Fibroblast of mammary gland (primary cell): ENCODE data around the gene ABHD1.

ENCODE experiments used
- DNase-seq: peaks from one replicate; pipeline ENCODE4 v3.0.0-alpha.2; 2010; ENCODE audit warnings: low read depth
- H3K4me3 ChIP-seq: 2 replicates; pipeline ENCODE4 v1.5.1; 2011; ENCODE audit warnings: low read depth, mild to moderate bottlenecking, low read length, moderate library complexity; ENCODE audit not compliant: control insufficient read depth
- TF ChIP-seq, protein P1 (sequence below): conservative IDR thresholded peaks from 2 replicates; pipeline ENCODE4 v1.5.1; 2011; ENCODE audit warnings: low read depth, low read length, inconsistent platforms; ENCODE audit not compliant: control insufficient read depth, insufficient read depth

The ABHD1 gene

DNA sequence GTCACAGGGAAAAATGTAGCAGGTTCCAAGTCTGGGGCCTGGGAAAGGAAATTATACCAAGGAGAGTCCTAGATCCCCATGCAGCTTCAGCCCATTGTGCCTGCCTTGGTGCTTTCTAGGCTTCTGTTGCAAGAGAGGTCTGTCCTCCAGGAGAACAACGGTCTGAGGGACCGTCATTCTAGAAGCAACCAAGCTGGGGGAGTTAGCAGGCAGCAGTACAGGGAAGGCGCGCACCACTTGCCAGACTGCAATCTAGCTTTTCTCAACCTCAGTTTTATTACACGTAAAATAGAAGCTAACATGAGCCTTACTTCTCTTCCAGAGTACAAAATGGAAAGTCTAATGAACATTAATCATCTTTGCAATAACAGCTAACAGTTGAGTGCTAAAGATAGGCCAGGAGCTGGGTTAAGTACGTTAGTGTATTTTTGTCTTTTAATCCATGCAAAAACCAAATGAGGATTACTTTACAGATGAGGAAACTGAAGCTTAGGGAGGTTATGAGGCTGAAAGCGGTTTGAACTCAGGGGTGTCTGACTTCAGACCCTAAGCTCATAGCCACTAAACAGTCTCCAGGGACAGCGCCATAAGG is 27.1 kb downstream of the ABHD1 start:
- TF ChIP-seq, protein P1, sequence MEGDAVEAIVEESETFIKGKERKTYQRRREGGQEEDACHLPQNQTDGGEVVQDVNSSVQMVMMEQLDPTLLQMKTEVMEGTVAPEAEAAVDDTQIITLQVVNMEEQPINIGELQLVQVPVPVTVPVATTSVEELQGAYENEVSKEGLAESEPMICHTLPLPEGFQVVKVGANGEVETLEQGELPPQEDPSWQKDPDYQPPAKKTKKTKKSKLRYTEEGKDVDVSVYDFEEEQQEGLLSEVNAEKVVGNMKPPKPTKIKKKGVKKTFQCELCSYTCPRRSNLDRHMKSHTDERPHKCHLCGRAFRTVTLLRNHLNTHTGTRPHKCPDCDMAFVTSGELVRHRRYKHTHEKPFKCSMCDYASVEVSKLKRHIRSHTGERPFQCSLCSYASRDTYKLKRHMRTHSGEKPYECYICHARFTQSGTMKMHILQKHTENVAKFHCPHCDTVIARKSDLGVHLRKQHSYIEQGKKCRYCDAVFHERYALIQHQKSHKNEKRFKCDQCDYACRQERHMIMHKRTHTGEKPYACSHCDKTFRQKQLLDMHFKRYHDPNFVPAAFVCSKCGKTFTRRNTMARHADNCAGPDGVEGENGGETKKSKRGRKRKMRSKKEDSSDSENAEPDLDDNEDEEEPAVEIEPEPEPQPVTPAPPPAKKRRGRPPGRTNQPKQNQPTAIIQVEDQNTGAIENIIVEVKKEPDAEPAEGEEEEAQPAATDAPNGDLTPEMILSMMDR = no peak
- H3K4me3 ChIP-seq = no peak overlapping the region
- DNase-seq = no peak

DNA sequence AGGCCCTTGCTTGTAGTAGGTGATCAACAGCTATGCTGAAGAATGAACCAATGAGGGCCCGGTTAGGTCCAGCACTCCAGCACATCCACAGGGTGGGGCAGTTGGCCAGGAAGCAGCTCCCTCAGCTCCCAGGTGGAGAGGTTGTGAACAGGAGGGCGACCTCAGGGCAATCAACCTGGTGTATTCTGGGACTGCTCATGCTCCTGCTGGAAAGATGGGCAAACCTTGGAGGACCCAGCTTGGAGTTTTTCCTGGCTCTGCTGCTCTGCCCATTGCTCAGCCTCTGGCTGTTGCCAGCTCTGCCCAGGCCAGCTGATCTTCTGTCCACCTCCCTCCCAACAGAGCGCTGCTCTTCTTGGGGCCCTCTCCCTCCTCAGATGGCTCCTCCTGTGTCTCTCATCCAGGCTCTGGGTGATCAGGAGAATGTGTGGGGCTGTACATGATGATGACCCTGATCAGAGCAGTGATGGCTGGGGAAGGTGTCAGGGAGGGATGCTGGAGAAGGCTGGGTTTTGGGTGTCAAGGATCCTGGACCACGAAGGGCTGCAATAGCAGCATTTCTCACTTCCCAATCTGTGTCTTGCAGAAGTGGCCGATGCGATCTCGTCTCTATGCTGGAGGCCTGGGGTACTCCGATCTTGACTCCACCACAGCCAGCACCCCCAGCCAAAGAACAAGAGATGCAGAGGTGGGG is 28.6 kb downstream of the ABHD1 start:
- no peak for DNase-seq
- H3K4me3 ChIP-seq = no peak overlapping the region
- TF ChIP-seq, protein P1 = no peak

DNA sequence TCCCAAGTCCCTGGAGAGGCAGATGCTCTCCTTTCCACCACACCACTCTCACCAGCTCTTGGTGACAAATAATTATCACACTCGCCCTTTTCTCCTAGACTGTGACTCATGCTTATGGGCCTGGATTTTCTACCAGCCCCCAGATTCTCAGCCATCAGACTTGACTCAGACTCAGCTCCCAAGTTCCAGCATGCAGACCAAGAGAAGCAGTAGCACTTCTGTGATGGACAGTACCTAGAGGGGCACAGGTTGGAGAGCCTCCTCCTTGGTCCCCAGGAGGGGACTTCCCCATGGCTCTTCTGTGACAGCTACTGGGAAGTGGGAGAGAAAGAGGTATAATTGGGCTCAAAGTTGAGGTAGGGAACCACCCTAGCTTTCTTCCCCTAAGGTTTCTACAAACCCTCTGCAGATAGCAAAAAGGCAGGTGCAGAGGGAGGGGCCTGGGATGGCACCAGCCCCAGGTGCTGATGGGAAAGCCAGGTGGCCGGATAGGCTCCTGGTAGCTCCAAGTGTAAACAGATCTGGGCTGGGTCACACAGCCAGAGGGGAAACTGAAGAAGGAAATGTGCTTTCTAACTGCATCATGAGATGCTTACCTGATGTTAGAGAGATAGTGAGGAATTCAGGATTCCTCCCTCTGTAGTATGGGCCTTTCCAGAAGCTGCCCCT is 29.3 kb downstream of the ABHD1 start:
- TF ChIP-seq, protein P1 = no peak
- no peak overlapping the region for H3K4me3 ChIP-seq
- peak; percentile 55 for DNase-seq

DNA sequence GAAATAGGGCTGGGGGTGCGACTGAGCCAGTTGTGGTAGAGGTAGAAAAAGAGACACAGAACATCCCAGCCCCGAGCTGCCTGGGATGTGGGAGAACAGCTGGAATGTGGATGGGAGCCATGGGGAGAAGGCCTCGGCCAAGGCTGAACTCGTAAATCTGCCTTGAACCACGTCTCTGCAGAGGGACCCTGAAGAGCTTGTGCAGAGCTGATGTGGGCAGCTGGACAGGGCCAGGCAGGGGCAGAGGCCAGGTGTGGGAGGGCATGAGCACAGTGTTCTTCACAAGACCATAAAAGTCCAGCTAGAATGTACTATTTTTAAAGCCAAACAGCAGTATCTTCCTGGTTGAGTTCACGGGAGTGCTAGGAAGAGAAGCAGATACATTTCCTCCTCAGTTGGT is 30.9 kb downstream of the ABHD1 start:
- TF ChIP-seq, protein P1 = no peak
- DNase-seq = no peak
- no peak overlapping the region for H3K4me3 ChIP-seq

DNA sequence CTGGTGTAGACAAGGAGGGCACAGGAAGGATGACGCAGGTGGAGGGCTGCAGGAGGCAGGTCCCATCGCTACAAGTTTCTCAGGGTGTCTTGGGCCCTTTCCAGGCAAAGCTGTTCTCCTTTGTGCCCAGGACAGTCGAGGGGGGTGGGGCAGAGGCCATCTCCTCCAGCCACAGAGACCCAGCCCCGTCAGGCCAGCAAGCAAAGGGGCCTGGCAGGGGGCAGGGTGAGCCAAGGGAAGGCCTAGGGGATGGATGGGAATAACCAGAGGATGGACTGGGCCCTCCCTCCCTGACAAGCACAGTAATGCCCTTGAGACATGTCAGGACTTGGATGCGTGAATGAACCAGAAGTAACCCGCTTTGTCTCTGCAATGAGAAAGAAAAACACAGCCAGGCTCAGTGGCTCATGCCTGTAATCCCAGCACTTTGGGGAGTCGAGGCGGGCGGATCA is 31.5 kb downstream of the ABHD1 start:
- DNase-seq = no peak
- TF ChIP-seq, protein P1 = no peak

DNA sequence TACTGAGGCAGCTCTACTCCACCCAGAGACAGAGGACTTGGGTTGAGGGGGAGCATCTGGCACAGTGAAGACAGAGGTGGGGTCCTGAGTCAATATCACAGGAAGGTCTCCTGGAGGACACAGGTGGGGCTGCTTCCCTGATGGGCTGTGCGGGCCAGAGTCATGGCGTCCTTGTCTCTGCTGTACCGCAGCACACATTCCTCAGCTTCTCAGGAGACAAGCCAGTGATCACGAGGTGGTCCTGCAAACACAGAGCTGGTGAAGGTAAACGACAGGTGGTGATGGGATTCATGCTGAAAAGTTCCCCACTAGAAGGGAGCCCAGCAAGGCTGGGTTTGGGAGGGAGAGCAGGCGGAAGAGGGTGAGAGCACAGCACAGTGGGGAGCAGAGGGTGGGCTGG is 34.9 kb downstream of the ABHD1 start:
- no peak for DNase-seq
- H3K4me3 ChIP-seq = no peak overlapping the region
- TF ChIP-seq, protein P1 = no peak

More for the DNA sequence above, 31.5 kb downstream of the ABHD1 start:
- no peak overlapping the region for H3K4me3 ChIP-seq
